Posterior cingulate gyrus (tissue), 11 donors: ENCODE data around the gene XG.
A peak's percentile ranks its signal among the peaks of the same experiment; 100 is the strongest.
"Not testable (repeated sequence)": the region's sequence is repeated elsewhere in the genome, so short reads cannot be mapped to it uniquely, and the experiment has no call there.

ENCODE experiments used
- DNase-seq, 10 donors: peaks; one replicate each; pipeline versions ENCODE4 v3.0.0 to v3.0.0-alpha.2; 2020 to 2021; ENCODE audit warnings: mixed read lengths in 3 of 10
- intact Hi-C: fragments of 100-400 bp; cut with DNase I; formaldehyde crosslinking; loops from one replicate; pipeline ENCODE4 v1.15.1; 2023

The XG gene

DNA sequence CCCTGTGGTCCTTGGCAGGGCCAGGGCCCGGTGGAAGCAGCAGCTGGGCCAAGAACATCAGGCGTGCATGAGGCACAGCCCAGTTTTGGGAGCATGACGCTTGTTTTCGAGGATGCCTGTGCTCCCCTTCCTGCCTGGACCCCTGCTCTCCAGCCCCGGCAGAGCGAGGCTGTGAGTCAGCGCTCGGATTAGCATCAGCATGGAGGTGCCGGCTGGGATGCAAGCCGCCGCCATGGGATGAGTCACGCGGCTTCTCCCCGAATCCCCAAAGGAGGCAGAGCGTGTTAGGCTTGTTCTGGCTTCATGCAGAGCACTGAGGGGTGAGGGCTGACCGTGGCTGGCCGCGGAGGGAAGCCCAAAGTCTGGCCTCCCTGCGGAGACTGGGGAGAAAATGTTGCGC is 53.0 kb downstream of the XG start:
- intact Hi-C loops, DNase-seq: not testable (repeated sequence)

DNA sequence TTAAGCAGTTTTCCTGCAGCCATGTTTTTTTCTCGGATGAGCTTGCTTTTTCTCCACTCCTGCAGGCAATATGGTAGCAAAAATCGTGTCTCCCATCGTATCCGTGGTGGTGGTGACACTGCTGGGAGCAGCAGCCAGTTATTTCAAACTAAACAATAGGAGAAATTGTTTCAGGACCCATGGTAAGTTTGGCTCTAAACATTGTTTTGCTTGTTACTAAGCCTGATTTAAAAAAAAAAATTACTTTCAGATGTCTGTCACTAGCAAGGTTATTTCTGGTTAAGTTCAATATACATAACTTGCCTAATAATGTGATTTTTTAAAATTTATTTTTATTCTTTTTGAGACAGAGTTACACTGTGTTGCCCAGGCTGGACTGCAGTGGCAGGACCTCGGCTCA is 59.4 kb downstream of the XG start:
- intact Hi-C loops, result loop anchor here (5.0 to 10.0 kb wide), 2 partner anchors 169 to 1356 kb away; partner anchors contain the start of gene ASMTL
- DNase-seq, result no peak

DNA sequence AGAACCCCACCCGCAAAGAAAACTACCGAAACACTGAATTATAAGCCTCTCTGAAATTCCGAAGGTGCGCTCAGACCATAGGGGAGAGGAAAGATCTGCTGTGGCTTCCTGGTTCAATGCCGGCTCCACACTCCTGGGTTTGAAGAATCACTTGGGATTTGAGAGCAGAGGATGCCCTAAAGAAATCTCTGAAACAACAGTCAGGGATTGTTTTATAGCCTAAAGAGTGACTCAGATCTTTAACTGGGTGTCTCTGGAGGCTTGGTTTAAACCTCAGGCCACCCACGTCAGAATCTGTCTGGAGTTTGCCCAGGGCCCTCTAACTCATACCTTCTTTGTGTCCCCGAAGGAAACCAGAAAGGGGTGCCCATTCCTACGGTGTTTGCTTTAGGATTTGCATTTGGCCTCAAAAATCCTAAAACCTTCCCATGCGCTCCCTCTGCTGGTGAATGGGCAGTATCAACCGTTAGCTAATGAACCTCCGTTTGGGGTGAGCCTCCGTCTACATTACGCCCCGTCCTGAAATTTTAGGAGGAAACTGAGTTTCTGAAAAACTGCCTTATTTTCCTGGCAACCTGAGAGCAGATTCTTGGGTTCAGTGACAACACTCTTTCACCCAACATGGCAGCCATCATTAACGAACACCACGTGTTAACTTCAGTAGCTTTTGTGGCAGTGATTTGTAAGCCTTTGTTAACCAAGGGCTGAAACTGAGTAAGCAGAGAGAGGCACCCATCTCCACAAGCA is 60.5 kb downstream of the XG start:
- intact Hi-C loops, result loop anchor here (5.0 to 10.0 kb wide), 2 partner anchors 170 to 1358 kb away; partner anchors contain the start of gene ASMTL
- peak in 4 of 10 donors; percentile 12 to 29 (median 20) for DNase-seq

DNA sequence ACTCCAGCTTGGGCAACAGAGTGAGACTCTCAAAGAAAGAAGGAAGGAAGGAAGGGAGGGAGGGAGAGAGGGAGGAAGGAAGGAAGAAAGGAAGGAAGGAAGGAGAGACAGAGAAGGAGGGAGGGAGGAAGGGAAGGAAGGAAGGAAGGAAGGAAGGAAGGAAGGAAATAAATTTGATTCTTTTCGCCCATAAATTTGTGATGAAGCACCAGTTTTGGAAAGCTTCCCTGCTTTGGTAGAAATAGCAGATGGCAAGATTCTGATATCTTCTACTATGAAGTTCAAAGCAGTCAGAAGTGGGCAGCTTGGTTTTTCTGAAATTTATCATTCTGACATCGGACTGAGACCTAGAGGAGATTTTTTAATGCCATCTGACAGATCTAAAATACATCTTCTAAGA is 65.2 kb downstream of the XG start:
- no peak for DNase-seq
- intact Hi-C loops, result loop anchor here (10.0 kb wide), 1 partner anchor 1362 kb away; the partner anchor contains the start of gene ASMTL

DNA sequence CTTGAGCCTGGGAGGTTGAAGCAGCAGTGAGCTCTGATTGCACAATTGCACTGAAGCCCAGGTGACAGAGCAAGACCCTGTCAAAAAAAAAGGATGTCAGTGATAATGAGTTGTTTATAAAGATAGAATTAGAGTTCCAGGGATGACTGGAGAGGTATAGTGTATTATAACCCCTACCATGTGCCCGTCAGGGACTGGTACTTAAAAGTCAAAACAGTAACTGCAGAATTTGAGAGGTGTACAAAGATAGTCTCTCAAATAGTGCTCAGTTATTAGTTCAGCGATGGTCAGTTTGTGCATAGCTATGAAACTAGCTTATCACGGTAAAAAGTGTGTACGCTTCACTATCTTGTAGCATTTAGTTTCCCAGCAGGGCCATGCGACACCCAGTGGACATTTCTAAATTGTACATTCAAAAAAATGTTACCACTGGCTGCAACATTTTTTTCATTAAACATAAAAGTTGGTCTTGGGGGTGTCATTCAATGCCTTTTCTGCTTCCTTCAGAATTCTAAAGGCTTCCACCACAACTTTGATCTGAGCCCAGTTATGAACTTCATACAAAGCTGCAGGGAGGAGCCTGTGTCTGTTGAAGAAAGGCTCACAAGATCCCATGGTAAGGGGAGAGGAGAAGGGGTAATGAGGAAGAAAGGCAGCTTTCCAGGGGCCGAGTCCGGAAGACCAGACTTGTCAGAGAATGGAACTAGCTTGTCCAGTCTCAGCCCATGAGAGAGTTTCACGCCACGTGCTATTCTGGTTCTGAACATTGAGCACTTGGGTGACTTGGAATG is 67.7 kb downstream of the XG start:
- DNase-seq, result no peak
- intact Hi-C loops, result loop anchor here (10.0 kb wide), 1 partner anchor 1365 kb away; the partner anchor contains the start of gene ASMTL

DNA sequence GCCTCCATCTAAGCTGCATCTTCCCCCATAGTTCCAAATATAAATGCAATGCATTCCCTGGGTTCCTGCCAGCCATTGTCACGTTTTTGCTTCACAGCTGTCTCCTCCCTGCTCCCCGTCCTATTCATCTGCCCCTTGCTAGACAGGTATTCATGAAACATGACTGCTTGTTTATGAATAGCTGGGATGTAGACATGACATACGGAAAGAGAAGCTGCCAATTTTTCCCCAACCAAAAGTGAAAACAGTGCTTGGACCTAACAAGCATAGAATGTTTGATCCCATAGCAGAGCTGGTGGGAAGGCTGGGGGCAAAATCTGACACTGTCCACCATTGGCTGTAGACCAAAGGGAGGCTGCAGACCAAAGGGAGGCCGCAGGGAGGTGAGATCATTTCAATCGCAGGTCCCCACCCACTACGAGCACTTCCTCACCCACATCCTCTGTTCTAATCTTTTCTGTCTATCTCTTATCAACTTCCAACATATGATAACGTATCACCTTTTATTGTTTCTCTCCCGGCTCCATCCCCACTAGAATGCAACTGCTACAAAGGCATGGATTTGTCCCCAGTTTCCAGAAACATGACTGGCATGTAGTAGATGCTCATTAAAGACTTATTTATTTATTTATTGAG is 68.4 kb downstream of the XG start:
- intact Hi-C loops, result no loop called here
- DNase-seq, result no peak

DNA sequence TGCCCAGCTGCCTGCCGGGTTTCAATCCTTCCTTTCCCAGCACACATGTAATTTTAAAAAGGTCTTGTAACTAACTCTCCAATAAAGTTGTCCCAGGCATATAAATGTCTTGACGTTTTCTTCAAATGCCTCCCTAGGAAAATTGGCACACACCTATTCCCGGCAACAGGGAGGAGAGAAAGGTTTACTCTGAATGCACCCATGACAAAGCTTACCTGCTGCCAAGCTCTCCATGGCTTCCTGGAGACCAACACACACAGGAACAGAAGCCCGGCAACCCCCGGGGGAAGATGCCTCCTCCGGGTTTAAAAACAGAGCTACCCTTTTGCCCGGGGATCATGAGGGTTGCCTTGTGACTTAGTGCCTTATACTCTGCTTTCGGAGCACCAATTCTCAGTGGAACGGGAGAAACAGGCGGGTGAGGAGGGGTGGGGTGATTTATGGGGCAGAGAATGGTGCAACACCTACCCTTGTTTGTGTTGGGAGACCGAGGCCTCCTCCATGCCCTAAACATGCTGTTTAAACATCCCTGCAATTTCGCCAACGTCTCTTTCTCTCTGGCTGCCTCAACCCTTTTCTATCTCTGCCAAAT is 72.1 kb downstream of the XG start:
- intact Hi-C loops, result no loop called here
- no peak for DNase-seq

DNA sequence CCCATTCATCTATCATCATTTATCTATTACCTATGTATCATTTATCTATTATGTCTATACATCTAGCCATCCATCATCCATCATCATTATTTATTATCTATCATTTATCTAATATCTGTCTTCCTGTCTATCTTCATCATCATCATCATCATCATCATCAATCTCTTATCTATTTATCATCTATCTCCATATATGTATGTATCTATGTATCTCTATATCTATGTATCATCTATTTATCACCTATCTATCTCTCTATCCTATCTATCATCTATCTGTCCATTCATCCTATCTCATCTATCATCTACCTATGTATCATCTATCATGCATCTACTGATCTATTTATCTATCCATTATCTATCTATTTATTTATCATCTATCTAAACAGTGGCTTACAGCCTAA is 73.0 kb downstream of the XG start:
- intact Hi-C loops, result no loop called here
- DNase-seq, result no peak

DNA sequence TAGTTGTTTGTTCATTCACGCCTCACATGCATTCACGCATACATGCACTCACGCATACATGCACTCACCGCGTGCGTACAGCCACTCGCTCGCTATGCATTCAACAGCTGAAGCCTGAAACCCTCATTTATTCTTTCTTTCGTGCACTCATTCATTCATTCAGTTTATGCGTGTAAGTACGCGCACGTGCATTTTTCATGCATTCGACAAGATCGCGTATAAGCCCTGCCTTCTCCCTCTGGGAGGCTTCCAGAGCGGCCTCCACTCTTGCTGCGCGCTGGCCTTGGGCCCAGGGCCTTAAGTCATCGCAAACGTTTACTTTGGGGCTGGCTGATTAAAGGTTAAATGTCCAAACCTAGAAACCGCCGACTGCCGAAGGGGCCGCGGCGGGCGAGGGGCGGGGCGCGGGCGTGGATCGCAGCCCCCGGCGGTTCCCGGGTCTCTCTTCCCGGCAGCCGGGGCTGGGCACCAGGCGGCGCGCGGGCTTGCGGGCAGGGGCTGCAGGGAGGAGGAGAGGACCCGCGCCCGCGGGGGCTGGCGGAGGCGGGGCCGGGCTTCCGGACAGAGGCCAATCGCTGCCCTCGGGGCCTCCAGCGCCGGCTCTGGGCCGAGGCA is 76.6 kb downstream of the XG start, which contains the start of gene GYG2:
Gene GYG2 (plus strand): TSS at position 587 of the 615 bp plus-strand sequence. CDS start 1,259 bp downstream, outside the sequence.
- DNase-seq, result peak in 1 of 10 donors; percentile 17
- intact Hi-C loops, result no loop called here

DNA sequence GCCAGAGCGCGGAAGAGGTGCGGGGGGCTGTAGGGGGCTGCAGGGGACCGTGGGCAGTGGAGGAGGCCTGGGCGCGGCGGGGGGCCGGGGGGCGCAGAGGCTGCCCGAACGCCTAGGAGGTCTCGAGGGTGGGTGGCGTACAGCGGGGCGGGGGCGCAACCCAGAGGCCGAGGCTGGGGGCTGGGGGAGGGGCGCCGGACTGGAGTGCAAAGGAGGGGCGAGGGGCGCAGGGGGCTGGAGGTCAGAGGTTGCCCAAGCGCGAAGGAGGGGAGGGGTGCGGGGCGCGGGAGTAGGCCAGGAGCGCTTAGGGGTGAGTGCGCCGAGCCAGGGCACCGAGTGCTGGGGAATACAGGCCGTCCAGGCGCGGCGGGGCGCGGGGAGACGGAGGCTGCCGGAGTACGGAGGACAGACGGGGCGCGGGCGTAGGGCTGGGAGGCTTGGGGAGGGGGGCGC is 77.1 kb downstream of the XG start:
- no peak for DNase-seq
- intact Hi-C loops, result no loop called here

DNA sequence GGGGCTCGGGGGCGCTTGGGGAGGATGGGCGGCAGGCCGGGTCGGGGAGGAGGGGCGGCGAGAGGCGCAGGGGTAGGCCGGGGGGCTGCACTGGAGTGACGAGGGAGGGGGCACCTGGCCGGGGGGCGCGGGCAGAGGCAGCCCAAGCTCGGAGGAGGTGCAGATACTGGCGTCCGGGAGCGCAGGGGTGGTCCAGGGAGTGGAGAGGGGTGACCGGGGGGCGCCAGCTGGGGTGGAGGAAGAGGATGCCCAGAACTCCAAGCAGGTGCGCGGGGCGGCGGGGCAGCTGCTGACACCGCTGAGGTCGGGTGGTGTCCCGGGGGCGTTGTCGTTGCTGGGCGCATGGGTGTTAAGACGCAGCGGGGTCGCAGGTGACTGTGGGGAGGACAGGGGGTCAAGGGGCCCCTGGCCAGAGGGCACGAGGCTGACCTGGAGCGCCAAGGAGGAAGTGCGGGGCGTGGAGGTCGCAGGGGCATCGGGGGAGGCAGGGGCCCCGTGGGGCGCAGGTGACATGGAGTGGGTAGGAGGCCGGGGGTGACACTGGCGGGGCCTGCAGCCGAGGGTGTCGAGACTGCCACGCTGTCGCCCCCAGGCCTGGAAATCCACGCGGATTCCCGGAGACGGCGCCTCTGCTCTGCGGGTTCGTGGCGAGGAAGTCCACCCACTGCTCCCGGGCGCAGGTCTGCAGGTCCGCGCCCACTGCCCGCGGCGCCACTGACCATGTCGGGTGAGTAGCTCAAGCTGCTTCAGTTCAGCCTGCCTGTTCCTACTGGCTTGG is 77.8 kb downstream of the XG start:
- DNase-seq, result peak in 1 of 10 donors; percentile 79
- intact Hi-C loops, result no loop called here

DNA sequence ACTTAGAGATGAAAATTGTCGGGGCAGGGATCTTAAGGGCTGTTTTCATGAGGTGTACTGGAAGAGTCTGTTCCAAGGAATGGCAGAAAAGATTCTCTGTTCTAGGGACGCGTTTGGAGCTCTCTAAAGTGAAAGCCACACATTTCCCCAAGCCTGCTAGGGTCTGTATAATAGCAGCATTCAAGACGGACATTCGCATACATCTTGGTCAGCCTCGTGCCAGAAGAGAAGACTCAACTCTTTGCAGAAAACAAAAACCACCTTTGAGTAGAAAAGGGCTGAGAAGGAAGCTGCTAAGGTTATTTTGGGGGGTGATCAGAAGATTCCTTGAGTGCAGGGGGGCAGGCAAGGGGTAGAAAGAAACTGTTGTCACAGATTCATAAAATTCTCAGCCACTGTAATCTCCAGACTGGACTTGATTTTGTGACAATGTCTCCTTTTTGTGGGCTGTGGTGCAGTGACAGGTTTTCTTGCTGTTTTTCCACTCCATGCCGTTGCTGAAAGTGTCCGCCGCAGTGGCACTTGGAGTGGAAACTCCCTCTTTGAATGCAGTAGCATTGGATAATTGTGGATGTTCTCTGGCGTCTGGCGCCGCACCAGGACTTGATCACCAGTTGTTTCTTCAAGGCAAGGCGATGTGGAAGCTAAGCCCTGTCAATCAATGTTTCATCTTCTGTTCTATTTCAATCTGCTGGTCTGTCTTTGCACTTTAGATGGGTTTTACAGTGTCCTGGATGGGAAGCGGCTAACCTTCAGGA is 79.8 kb downstream of the XG start:
- DNase-seq, result no peak
- intact Hi-C loops, result no loop called here

DNA sequence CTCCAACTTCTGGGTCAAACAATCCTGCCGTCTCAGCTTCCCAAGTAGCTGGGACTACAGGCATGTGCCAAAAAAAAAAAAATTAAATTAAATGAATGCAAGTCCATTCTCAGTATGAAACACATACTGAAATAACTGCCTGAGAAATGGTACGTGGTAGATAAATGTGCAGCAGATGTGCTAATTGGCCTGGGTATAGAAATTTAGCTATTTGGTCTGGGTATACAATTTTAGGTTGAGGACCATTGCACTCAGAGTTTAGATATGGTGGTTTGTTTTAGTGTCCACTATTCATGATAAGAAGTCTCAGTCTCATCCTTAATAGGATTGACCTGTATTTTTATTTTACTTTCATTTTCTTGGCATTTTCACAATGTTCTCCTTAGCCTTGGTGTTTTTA is 86.1 kb downstream of the XG start:
- no peak for DNase-seq
- intact Hi-C loops, result no loop called here

DNA sequence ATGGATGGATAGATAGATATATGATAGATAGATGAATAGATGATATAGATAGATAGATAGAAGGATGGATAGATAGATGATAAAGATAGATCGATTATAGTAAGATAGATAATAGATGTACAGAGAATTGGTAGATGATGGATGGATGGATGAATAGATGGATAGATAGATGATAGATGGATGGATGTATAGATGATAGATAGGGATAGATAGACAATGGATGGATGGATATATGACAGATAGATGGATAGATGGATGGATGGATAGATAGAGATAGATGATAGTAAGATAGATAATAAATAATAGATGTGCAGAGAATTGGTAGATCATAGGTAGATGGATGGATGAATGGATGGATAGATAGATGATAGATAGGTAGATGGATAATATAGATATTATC is 89.1 kb downstream of the XG start:
- intact Hi-C loops, result no loop called here
- no peak for DNase-seq

DNA sequence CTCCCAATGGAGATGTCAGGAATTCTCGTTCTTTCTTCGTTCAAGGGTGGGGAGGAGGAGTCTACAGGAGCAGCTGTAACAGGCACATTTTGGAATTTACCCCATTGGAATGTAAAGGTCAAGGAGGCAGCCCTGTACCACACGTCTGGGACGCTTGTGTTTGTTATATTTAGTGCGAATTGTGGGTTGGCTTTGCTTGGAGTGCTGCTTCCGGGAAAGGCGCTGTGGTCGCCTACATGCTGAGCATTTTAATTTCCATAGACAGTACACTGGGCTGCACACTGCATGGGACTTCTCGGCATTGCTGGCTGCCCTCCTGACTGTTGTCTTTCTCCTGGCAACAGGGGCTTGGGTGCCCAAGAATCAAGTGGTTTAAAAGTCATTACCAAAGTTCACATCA is 89.7 kb downstream of the XG start:
- peak in 1 of 10 donors; percentile 81 for DNase-seq
- intact Hi-C loops, result no loop called here

DNA sequence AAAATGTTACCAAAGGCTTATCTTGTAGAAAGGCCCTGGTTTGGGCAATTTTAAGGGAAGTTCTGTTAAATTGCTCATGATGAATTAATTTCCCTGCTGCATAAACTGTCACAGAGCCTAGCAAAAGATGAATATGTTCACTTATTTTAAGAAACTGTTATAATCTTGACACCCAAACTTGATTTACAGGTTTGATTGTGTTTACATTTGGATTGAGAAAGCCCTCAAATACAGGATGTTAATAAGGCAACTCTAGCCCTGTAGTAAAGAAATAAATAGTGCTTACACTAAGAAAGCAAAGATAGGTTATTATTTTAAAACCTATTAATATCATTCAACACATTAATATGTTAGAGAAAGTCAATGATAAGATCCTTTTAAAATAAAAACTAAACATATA is 95.2 kb downstream of the XG start:
- no peak for DNase-seq
- intact Hi-C loops, result no loop called here

DNA sequence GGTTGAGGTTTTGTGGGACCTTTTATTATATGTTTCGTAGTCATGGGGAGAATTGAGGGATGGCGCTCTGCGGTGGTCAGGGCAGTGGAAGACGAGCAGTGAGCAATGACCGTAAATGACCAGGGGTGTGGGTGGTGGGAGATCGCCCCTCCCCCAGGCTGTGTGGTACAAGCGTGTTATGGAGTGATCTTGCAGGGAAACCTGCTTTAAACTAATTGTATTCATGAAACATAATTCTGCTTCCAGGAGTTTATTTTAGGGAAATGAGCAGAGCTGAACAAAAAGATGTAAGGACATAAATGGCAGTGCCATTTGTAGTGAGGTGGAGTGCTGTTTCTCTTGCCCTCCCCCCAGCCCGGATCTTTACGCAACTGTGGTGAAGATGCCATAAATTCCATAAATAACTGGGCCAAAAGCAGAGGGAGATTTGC is 97.0 kb downstream of the XG start:
- no peak for DNase-seq
- intact Hi-C loops, result no loop called here

DNA sequence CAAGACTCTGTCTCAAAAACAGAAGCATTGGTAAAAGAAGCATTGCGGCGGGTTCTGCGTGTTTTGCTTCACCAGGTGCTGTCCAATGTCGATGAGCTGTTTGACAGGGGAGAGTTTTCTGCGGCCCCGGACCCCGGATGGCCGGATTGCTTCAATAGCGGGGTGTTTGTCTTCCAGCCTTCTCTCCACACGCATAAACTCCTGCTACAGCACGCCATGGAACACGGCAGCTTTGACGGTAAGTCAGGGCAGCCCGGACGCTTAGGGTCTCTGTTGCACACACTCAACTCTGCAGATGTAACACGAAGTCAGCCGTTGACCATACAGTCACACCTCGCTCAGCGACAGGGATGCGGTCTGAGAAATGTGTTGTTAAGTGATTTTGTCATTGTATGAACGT is 103.1 kb downstream of the XG start:
- intact Hi-C loops, result no loop called here
- no peak for DNase-seq

DNA sequence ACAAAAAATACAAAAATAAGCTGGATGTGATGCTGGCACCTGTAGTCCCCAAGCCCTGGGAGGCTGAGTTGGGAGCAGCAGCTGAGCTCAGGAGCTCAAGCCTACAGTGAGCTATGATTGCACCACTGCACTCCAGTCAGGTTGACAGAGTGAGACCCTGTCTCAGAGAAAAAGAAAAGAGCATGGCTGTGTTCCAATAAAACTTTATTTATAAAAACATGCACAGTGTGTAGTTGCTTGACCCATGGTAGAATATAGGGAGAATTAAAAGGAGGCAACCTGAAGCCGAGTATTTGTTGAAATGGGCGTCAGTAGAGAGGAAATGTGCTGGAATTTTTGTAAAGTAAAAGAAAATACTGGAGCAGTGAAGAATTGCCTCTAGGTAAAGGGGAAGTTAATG is 103.9 kb downstream of the XG start:
- DNase-seq, result no peak
- intact Hi-C loops, result no loop called here
